MM.1S (cell line): ENCODE data around the gene GATB.

Experiments
- EZH2 ChIP-seq: fragments of 300-600 bp; sonication (generic); optimal IDR thresholded peaks from 2 replicates; pipeline ENCODE3; 2017; ENCODE audit warnings: low read depth, mild to moderate bottlenecking, antibody characterized with exemption, low read length, mixed read lengths
- EZH2phosphoT487 ChIP-seq: fragments of 300-600 bp; sonication (generic); IDR thresholded peaks from 2 replicates; pipeline ENCODE4 v1.6.1; 2018; ENCODE audit warnings: antibody characterized with exemption, low read length
- TF ChIP-seq, protein P1 (sequence below): fragments of 300-600 bp; sonication (generic); IDR thresholded peaks from 2 replicates; pipeline ENCODE4 v1.5.1; 2016; ENCODE audit warnings: antibody characterized with exemption, low read length, mixed read lengths

GRCh38 chr4:151796106-151796505 is 35.3 kb upstream of the GATB start:
- TF ChIP-seq, protein P1, sequence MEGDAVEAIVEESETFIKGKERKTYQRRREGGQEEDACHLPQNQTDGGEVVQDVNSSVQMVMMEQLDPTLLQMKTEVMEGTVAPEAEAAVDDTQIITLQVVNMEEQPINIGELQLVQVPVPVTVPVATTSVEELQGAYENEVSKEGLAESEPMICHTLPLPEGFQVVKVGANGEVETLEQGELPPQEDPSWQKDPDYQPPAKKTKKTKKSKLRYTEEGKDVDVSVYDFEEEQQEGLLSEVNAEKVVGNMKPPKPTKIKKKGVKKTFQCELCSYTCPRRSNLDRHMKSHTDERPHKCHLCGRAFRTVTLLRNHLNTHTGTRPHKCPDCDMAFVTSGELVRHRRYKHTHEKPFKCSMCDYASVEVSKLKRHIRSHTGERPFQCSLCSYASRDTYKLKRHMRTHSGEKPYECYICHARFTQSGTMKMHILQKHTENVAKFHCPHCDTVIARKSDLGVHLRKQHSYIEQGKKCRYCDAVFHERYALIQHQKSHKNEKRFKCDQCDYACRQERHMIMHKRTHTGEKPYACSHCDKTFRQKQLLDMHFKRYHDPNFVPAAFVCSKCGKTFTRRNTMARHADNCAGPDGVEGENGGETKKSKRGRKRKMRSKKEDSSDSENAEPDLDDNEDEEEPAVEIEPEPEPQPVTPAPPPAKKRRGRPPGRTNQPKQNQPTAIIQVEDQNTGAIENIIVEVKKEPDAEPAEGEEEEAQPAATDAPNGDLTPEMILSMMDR: no peak
- no peak for TF ChIP-seq EZH2
- TF ChIP-seq EZH2phosphoT487: no peak
